Prostate gland (tissue), 2 donors: ENCODE results near the gene FAM81A. TPM values are rescaled to one million over a fixed set of nuclear protein-coding genes. Genes with fewer than 3 reads are reported as not detected.
"Not testable (repeated sequence)": the region's sequence is repeated elsewhere in the genome, so short reads cannot be mapped to it uniquely, and the experiment has no call there.

Experiments used
- DNase-seq: peaks from one replicate; pipeline ENCODE4 v3.0.0-alpha.2; 2019; ENCODE audit warnings: low spot score
- H3K27ac ChIP-seq, 2 donors: fragments of 200-600 bp; sonication (generic); 2 replicates each; pipeline ENCODE4 v1.5.1; 2017 to 2019
- H3K27me3 ChIP-seq: fragments of 200-600 bp; sonication (generic); replicated peaks from 2 replicates; pipeline ENCODE4 v1.5.1; 2019; ENCODE audit not compliant: insufficient read depth
- H3K36me3 ChIP-seq, 2 donors: fragments of 200-600 bp; sonication (generic); 1 replicate in 1 of 2; 2 replicates in 1 of 2; pipeline versions ENCODE4 v1.5.1 to v1.8.1; 2017 to 2019
- H3K4me1 ChIP-seq: fragments of 200-600 bp; sonication (generic); replicated peaks from 2 replicates; pipeline ENCODE4 v1.5.1; 2019
- H3K4me3 ChIP-seq, 2 donors: fragments of 200-600 bp; sonication (generic); 2 replicates each; pipeline ENCODE4 v1.5.1; 2017 to 2019
- H3K9me3 ChIP-seq: fragments of 200-600 bp; sonication (generic); 2 replicates; pipeline ENCODE4 v1.5.1; 2017
- POLR2A ChIP-seq: fragments of 450-650 bp; IDR thresholded peaks from one replicate; pipeline ENCODE4 v1.6.1; 2016; ENCODE audit warnings: antibody characterized with exemption, mild to moderate bottlenecking
- POLR2AphosphoS5 ChIP-seq: sonication (generic); formaldehyde crosslinking; IDR thresholded peaks from one replicate; pipeline ENCODE4 v1.6.1; 2017; ENCODE audit warnings: antibody characterized with exemption
- WGBS: methylation state at CpG from one replicate; pipeline ENCODE4 v1.1.5; 2018; 5-methylcytosine and 5-hydroxymethylcytosine counted together
- intact Hi-C: fragments of 100-400 bp; cut with DNase I; formaldehyde crosslinking; loops from one replicate; pipeline ENCODE4 v1.14.2; 2022
- total RNA-seq, 2 donors: library from RNA; depleted of rRNA; stranded (reverse); fragments of >200 nt; gene quantifications; one replicate each; pipeline ENCODE4 v1.1.0, GENCODE V29; 2016
- TF ChIP-seq, protein P1 (sequence below), 4 experiments: fragments of 200-600 bp in 2 of 4; fragments of 450-650 bp in 2 of 4; sonication (generic) in 2 of 4; IDR thresholded peaks; 1 replicate in 3 of 4; 2 replicates in 1 of 4; pipeline ENCODE4 v1.5.1; 2016 to 2019; ENCODE audit warnings: antibody characterized with exemption in 4 of 4, mild to moderate bottlenecking in 2 of 4, moderate library complexity in 2 of 4

The FAM81A gene
- total RNA-seq, 2 donors from 2014 or later: 1.8 to 10.6 TPM

DNA sequence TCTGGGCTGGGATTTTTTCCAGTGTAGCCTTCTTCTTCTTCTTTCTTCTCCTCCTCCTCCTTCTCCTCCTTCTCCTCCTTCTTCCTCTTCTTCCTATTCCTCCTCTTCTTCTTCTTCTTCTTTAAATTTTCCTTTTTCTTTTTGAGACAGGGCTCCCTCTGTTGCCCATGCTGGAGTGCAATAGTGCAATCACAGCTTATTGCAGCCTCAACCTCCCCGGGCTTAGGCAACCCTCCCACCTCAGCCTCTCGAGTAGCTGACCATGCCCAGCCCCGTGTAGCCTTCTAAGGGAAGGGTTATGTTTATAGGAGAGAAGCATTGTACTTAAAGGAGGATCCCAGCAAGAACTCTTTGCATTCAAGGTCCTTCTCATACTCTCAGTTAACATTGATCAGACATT lies 41.3 kb upstream of the FAM81A start:
- Histone ChIP-seq H3K4me1 (no peaks in the 10 kb centered on the region), H3K9me3 (no peaks in the 10 kb centered on the region), H3K4me3 (no peak overlapping the region), H3K27ac (no peak overlapping the region), H3K36me3 (no peaks in the 10 kb centered on the region), H3K27me3 (no peaks in the 10 kb centered on the region)
- intact Hi-C loops: no loop called here
- TF ChIP-seq POLR2A (no peak), POLR2AphosphoS5 (no peak)
- TF ChIP-seq, protein P1, sequence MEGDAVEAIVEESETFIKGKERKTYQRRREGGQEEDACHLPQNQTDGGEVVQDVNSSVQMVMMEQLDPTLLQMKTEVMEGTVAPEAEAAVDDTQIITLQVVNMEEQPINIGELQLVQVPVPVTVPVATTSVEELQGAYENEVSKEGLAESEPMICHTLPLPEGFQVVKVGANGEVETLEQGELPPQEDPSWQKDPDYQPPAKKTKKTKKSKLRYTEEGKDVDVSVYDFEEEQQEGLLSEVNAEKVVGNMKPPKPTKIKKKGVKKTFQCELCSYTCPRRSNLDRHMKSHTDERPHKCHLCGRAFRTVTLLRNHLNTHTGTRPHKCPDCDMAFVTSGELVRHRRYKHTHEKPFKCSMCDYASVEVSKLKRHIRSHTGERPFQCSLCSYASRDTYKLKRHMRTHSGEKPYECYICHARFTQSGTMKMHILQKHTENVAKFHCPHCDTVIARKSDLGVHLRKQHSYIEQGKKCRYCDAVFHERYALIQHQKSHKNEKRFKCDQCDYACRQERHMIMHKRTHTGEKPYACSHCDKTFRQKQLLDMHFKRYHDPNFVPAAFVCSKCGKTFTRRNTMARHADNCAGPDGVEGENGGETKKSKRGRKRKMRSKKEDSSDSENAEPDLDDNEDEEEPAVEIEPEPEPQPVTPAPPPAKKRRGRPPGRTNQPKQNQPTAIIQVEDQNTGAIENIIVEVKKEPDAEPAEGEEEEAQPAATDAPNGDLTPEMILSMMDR (IDR thresholded peaks at IDR 0.05): no peak
- 24% methylated on average over 3 of the region's 3 CpGs for WGBS
- no peak for DNase-seq

DNA sequence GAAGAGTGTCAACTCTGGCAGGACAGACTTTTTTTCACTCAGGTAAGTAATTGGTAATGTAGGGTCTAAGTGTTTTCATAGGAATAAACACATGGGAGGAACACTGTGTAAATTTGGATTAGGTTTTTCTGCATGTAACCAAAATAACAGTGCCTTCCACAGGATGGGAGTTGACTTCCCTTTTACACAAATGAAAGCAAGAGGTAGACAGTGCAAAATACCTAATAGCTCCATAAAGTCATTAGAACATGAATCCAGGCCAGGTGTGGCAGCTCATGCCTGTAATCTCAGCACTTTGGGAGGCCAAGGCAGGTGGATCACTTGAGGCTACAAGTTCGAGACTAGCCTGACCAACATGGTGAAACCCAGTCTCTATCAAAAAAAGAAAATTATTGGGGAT lies 39.8 kb upstream of the FAM81A start:
- no peak for DNase-seq
- Histone ChIP-seq H3K36me3 (no peaks in the 10 kb centered on the region), H3K4me3 (no peak overlapping the region), H3K9me3 (no peaks in the 10 kb centered on the region), H3K4me1 (no peaks in the 10 kb centered on the region), H3K27me3 (no peaks in the 10 kb centered on the region), H3K27ac (no peak overlapping the region)
- intact Hi-C loops: no loop called here
- TF ChIP-seq POLR2AphosphoS5: no peak
- TF ChIP-seq POLR2A: no peak
- TF ChIP-seq, protein P1 (IDR thresholded peaks at IDR 0.05): no peak
- 85% methylated on average over 1 of the region's 1 CpG for WGBS

DNA sequence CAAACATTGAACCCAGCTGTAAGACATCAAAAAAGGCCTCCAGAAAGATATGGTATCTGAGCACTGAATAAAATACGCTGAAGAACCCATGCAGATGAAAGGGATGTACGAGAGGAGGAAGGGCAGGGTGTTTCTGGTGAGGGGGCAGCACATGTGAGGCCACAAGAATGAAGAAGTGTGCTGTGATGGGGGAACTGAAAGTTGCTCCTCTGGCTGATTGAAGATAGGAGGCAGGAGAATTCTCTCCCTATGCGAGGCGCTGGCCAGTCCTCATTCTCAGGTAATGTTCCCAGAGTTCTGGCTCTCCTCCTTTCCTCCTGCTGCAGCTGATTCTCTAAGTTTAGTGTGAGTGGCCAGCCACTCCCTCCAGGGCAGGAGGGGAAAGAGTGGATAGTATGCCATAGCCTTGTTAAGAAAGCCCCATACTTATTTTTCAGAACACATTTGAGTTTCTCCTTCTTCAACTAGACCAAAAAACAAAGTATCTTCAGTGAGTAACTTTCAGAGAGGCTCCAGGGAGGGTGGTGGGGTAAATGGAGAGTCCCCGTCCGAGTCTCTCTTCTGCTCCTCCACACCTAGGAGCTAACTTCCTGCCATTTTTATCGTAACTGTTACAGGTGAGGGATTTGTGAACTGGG lies 38.4 kb upstream of the FAM81A start:
- Histone ChIP-seq H3K4me3 (no peak overlapping the region), H3K9me3 (no peaks in the 10 kb centered on the region), H3K36me3 (no peaks in the 10 kb centered on the region), H3K4me1 (no peaks in the 10 kb centered on the region), H3K27me3 (no peaks in the 10 kb centered on the region), H3K27ac (no peak overlapping the region)
- 64% methylated on average over 7 of the region's 7 CpGs for WGBS
- TF ChIP-seq, protein P1 (IDR thresholded peaks at IDR 0.05): no peak
- no peak for TF ChIP-seq POLR2A
- no peak for TF ChIP-seq POLR2AphosphoS5
- no peak for DNase-seq
- intact Hi-C loops: no loop called here

DNA sequence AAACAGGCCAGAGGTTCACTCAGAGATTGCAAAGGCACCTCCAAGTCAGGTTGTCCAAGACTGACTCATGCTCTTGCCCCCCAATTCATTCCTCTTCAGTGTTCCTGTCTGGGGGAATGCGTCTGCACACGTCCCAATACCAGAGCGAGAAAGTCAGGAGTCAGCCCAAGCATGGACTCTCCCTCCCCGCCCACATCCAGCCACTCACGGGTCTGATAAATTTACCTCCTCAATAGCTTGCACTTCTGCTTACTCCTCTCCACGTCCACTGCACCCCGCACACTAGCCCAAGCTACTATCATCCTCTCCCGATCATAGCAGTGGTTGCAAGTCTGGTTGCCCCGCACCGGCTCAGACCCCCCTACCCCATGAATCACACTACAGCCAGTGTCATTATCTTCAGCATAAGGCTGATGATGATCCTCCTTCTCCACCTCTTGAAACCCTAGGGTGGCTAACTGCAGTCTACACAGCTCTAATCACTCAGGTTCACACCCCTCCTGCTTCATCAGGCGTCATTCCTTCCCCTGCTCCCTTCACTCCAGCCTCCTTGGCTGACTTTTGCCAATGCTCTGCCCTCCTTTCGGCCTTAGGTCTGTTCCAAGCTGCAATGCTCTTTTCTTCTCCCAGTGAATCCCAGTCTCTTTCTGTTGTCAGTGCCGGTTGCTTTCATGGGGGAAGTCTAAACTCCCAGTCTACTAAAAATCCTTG lies 37.7 kb upstream of the FAM81A start:
- intact Hi-C loops: no loop called here
- no peaks in the 10 kb centered on the region for H3K4me1 ChIP-seq
- H3K27ac ChIP-seq: no peak overlapping the region
- H3K4me3 ChIP-seq: no peak overlapping the region
- no peak for DNase-seq
- 70% methylated on average over 13 of the region's 13 CpGs for WGBS
- no peak for TF ChIP-seq POLR2AphosphoS5
- TF ChIP-seq, protein P1 (IDR thresholded peaks at IDR 0.05): no peak
- H3K27me3 ChIP-seq: no peaks in the 10 kb centered on the region
- H3K36me3 ChIP-seq: no peaks in the 10 kb centered on the region
- no peaks in the 10 kb centered on the region for H3K9me3 ChIP-seq

DNA sequence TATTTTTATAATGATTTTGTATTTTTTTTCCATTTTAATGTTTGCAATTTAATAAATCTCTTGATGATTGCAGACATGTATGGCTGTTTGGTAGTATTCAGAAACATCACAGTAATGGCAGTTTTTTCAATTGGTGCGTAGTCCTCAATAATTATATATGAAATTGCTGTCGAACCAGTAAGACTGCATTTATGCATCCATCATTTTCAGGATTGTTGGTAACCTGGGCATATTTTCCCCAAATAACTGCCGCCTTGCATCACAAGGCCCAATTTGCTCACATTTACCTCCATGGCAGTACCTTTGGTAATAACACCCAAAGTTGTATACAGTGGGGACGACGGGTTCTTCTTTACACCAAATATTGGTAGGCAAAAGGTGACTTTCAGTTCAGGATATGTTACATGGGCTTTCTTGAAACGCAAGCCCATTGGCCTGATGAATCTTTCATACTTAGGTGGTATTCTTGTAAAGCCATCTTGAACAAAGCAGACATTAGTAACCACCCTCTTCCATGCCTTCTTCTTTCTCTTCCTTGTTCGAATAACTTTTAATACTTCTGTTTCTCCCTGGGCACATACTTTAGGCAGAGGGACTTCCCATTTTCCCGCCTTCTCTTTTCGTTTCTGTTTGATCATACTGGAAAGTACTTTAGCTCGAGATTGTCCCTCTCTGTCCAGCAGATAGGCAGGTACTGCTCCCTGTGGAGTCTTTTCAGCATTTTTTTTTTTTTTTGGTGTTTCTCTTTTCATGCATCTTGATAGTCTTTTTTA lies 36.7 kb upstream of the FAM81A start:
- DNase-seq, H3K9me3 ChIP-seq, H3K36me3 ChIP-seq, H3K4me1 ChIP-seq, H3K27ac ChIP-seq, H3K4me3 ChIP-seq, intact Hi-C loops, H3K27me3 ChIP-seq: not testable (repeated sequence)
- WGBS: 80% methylated on average over 10 of the region's 10 CpGs
